Liver (tissue), 9 donors: ENCODE measurements around the gene ARRDC3. TPM values are rescaled to one million over a fixed set of nuclear protein-coding genes. Genes with fewer than 3 reads are reported as not detected.
A peak's percentile ranks its signal among the peaks of the same experiment; 100 is the strongest.

ENCODE experiments used
- DNase-seq: peaks from one replicate; pipeline ENCODE4 v3.0.0-alpha.2; 2017; ENCODE audit warnings: low spot score
- H3K27ac ChIP-seq, 2 donors: one replicate each; pipeline ENCODE4 v1.7.0; 2013; ENCODE audit warnings: inconsistent platforms in 2 of 2, low read length in 2 of 2, control low read depth in 1 of 2, low read depth in 1 of 2, mild to moderate bottlenecking in 1 of 2
- H3K27me3 ChIP-seq, 4 donors: one replicate each; pipeline versions ENCODE4 v1.6.1 to v1.7.0; 2013; ENCODE audit warnings: low read length in 3 of 4, inconsistent platforms in 1 of 4, mild to moderate bottlenecking in 1 of 4, moderate library complexity in 1 of 4; ENCODE audit not compliant: control insufficient read depth in 4 of 4, insufficient read depth in 4 of 4
- H3K36me3 ChIP-seq, 4 donors: one replicate each; pipeline versions ENCODE4 v1.6.1 to v1.7.0; 2013; ENCODE audit warnings: low read length in 3 of 4, mild to moderate bottlenecking in 3 of 4, low read depth in 1 of 4, moderate library complexity in 1 of 4; ENCODE audit not compliant: control insufficient read depth in 4 of 4, insufficient read depth in 3 of 4
- H3K4me1 ChIP-seq, 4 donors: one replicate each; pipeline versions ENCODE4 v1.6.1 to v1.7.0; 2013; ENCODE audit warnings: low read length in 3 of 4, mild to moderate bottlenecking in 3 of 4, moderate library complexity in 1 of 4; ENCODE audit not compliant: control insufficient read depth in 4 of 4, insufficient read depth in 4 of 4
- H3K4me3 ChIP-seq, 3 donors: one replicate each; pipeline versions ENCODE4 v1.6.1 to v1.7.0; 2013; ENCODE audit warnings: low read length in 3 of 3, control low read depth in 1 of 3, low read depth in 1 of 3, mild to moderate bottlenecking in 1 of 3
- H3K9ac ChIP-seq, 2 donors: one replicate each; pipeline ENCODE4 v1.7.0; 2013; ENCODE audit warnings: low read length in 2 of 2, mild to moderate bottlenecking in 2 of 2, moderate library complexity in 2 of 2, control low read depth in 1 of 2, low read depth in 1 of 2
- H3K9me3 ChIP-seq, 4 donors: one replicate each; pipeline versions ENCODE4 v1.6.1 to v1.7.0; 2013; ENCODE audit warnings: low read length in 3 of 4; ENCODE audit not compliant: control insufficient read depth in 4 of 4
- CTCF ChIP-seq: fragments of 150-350 bp; IDR thresholded peaks from 2 replicates; pipeline ENCODE4 v1.5.1; 2017; ENCODE audit warnings: improper control_type of control experiment, low read depth, low read length; ENCODE audit not compliant: missing input control
- EGR1 ChIP-seq, 2 donors: IDR thresholded peaks; 2 replicates each; pipeline ENCODE4 v1.6.1; 2016 to 2018; ENCODE audit warnings: antibody characterized with exemption in 2 of 2, low read depth in 2 of 2
- FOXA1 ChIP-seq: IDR thresholded peaks from 2 replicates; pipeline ENCODE4 v1.6.1; 2016; ENCODE audit warnings: antibody characterized with exemption
- FOXA2 ChIP-seq: IDR thresholded peaks from 2 replicates; pipeline ENCODE4 v1.6.1; 2016; ENCODE audit warnings: antibody characterized with exemption
- GABPA ChIP-seq, 2 donors: IDR thresholded peaks in 1 of 2; conservative IDR thresholded peaks in 1 of 2; 2 replicates each; pipeline ENCODE4 v1.6.1; 2016; ENCODE audit warnings: antibody characterized with exemption in 2 of 2, mild to moderate bottlenecking in 1 of 2, moderate library complexity in 1 of 2
- HNF4A ChIP-seq, 2 donors: conservative IDR thresholded peaks; 2 replicates each; pipeline ENCODE4 v1.6.1; 2016; ENCODE audit warnings: antibody characterized with exemption in 2 of 2, mild to moderate bottlenecking in 2 of 2
- HNF4G ChIP-seq: IDR thresholded peaks from 2 replicates; pipeline ENCODE4 v1.6.1; 2016; ENCODE audit warnings: antibody characterized with exemption
- JUND ChIP-seq, 2 donors: IDR thresholded peaks; 2 replicates each; pipeline ENCODE4 v1.6.1; 2016; ENCODE audit warnings: antibody characterized with exemption in 2 of 2
- MAX ChIP-seq: IDR thresholded peaks from 2 replicates; pipeline ENCODE4 v1.6.1; 2016; ENCODE audit warnings: antibody characterized with exemption
- NR2F2 ChIP-seq: IDR thresholded peaks from 2 replicates; pipeline ENCODE4 v1.6.1; 2016; ENCODE audit warnings: antibody characterized with exemption
- RAD21 ChIP-seq, 2 donors: IDR thresholded peaks; 2 replicates each; pipeline ENCODE4 v1.6.1; 2016; ENCODE audit warnings: antibody characterized with exemption in 2 of 2, mild to moderate bottlenecking in 2 of 2
- RXRA ChIP-seq, 2 donors: IDR thresholded peaks; 2 replicates each; pipeline ENCODE4 v1.6.1; 2017 to 2018; ENCODE audit warnings: antibody characterized with exemption in 2 of 2, mild to moderate bottlenecking in 1 of 2
- SP1 ChIP-seq: IDR thresholded peaks from 2 replicates; pipeline ENCODE4 v1.6.1; 2018; ENCODE audit warnings: antibody characterized with exemption, mild to moderate bottlenecking
- TAF1 ChIP-seq: conservative IDR thresholded peaks from 2 replicates; pipeline ENCODE4 v1.6.1; 2016; ENCODE audit warnings: antibody characterized with exemption, mild to moderate bottlenecking
- YY1 ChIP-seq: IDR thresholded peaks from 2 replicates; pipeline ENCODE4 v1.6.1; 2016; ENCODE audit warnings: antibody characterized with exemption, mild to moderate bottlenecking
- ZBTB33 ChIP-seq: IDR thresholded peaks from 2 replicates; pipeline ENCODE4 v1.6.1; 2016; ENCODE audit warnings: antibody characterized with exemption
- WGBS: extraction: QIAGEN DNeasy Blood & Tissue Kit; methylation state at CpG from one replicate; pipeline ENCODE4 v1.1.7; 2013; 5-methylcytosine and 5-hydroxymethylcytosine counted together
- polyA plus RNA-seq, 2 donors: library from polyadenylated mRNA; stranded (reverse) in 1 of 2; unstranded in 1 of 2; fragments of 200-250 nt in 1 of 2; fragments of >200 nt in 1 of 2; fragmentation: Nextera tagmentation in 1 of 2; extraction: Ambion mirVana in 1 of 2; gene quantifications; one replicate each; pipeline versions ENCODE4 v1.2.1 to v1.2.3, GENCODE V29; 2013 to 2015
- total RNA-seq, 2 donors: library from RNA; depleted of rRNA; stranded (reverse); fragments of >200 nt; gene quantifications; one replicate each; pipeline ENCODE4 v1.2.3, GENCODE V29; 2014
- TF ChIP-seq, protein P1 (sequence below): IDR thresholded peaks from 2 replicates; pipeline ENCODE4 v1.6.1; 2016; ENCODE audit warnings: antibody characterized with exemption, mild to moderate bottlenecking
- TF ChIP-seq, protein P2 (sequence below): IDR thresholded peaks from 2 replicates; pipeline ENCODE4 v1.6.1; 2016; ENCODE audit warnings: antibody characterized with exemption
- donor health status: healthy.
- donor health status: healthy.
- donor health status: healthy.
- donor health status: healthy.
- donor health status: healthy.

ARRDC3 gene
- total and polyA plus RNA-seq, 4 donors: 8.8 to 70.4 (median 34.0) TPM

DNA sequence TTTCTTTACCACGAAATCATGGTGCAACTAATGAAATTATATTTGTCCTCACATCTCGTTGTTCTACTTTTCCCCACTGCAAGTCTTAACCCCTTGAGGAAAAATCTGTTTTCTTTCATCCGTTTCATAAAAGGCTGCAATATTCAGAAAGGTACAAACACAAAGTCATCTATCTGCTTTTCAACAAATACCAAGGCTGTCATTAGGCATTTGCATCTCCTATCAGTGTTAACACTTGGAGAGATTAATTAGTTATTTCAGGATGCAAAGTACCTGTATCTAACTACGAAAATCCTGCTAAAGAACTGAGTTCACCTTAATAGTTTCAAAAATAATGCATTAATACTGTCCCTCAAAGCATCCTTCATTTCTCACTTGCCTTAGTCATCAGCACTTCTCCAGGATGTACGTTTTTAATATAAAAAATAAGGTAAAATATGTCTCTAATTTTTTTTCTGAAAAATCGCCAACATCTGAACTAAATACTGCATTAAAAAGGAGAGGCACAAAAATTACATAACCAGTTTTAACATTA is 1.8 kb downstream of the ARRDC3 start:
- Histone ChIP-seq H3K4me3 (peak overlapping the region; percentile 72 to 97 (median 80)), H3K36me3 (peaks cover 0 to 17% (median 4%) of the 10 kb centered on the region in 4 donors), H3K4me1 (peaks cover 0 to 14% (median 7%) of the 10 kb centered on the region in 4 donors), H3K9me3 (no peaks in the 10 kb centered on the region), H3K27ac (peak overlapping the region; percentile 99 to 100), H3K9ac (peak overlapping the region; percentile 100), H3K27me3 (no peaks in the 10 kb centered on the region)
- WGBS: under 1% methylated on average over 6 of the region's 6 CpGs
- TF ChIP-seq, protein P1, sequence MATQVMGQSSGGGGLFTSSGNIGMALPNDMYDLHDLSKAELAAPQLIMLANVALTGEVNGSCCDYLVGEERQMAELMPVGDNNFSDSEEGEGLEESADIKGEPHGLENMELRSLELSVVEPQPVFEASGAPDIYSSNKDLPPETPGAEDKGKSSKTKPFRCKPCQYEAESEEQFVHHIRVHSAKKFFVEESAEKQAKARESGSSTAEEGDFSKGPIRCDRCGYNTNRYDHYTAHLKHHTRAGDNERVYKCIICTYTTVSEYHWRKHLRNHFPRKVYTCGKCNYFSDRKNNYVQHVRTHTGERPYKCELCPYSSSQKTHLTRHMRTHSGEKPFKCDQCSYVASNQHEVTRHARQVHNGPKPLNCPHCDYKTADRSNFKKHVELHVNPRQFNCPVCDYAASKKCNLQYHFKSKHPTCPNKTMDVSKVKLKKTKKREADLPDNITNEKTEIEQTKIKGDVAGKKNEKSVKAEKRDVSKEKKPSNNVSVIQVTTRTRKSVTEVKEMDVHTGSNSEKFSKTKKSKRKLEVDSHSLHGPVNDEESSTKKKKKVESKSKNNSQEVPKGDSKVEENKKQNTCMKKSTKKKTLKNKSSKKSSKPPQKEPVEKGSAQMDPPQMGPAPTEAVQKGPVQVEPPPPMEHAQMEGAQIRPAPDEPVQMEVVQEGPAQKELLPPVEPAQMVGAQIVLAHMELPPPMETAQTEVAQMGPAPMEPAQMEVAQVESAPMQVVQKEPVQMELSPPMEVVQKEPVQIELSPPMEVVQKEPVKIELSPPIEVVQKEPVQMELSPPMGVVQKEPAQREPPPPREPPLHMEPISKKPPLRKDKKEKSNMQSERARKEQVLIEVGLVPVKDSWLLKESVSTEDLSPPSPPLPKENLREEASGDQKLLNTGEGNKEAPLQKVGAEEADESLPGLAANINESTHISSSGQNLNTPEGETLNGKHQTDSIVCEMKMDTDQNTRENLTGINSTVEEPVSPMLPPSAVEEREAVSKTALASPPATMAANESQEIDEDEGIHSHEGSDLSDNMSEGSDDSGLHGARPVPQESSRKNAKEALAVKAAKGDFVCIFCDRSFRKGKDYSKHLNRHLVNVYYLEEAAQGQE: no peak
- TF ChIP-seq SP1 (no peak), RXRA (IDR thresholded peaks at IDR 0.05) (no peak), NR2F2 (no peak), RAD21 (IDR thresholded peaks at IDR 0.05) (no peak), FOXA2 (no peak), ZBTB33 (no peak), JUND (IDR thresholded peaks at IDR 0.05) (no peak), TAF1 (no peak), MAX (no peak), YY1 (no peak), GABPA (IDR thresholded peaks at IDR 0.05 in 1 of 2, conservative IDR thresholded peaks at IDR 0.05 in 1 of 2) (no peak), FOXA1 (no peak), HNF4G (no peak), EGR1 (IDR thresholded peaks at IDR 0.05; ENCODE audit: low read depth in 2 of 2) (no peak), CTCF (no peak), HNF4A (conservative IDR thresholded peaks at IDR 0.05) (no peak)
- TF ChIP-seq, protein P2, sequence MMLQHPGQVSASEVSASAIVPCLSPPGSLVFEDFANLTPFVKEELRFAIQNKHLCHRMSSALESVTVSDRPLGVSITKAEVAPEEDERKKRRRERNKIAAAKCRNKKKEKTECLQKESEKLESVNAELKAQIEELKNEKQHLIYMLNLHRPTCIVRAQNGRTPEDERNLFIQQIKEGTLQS: no peak
- no peak for DNase-seq
